Measurements from ENCODE around the gene UBE2J1. TPM values are rescaled to one million over a fixed set of nuclear protein-coding genes. Genes with fewer than 3 reads are reported as not detected.

The UBE2J1 gene
- total RNA-seq, 2 donors from 2014 or later: 32.1 to 57.2 TPM

- no peak for DNase-seq
- H3K9me3 ChIP-seq: no peaks in the 10 kb centered on the region
- no peak for TF ChIP-seq CTCF (IDR thresholded peaks at IDR 0.05)
- H3K27ac ChIP-seq: no peak overlapping the region
- no peak overlapping the region for H3K9ac ChIP-seq (ENCODE audit: low read depth in 2 of 2, low read length in 2 of 2)
- intact Hi-C loops (cut with DNase I): no loop called here
- H3K4me1 ChIP-seq: no peaks in the 10 kb centered on the region
- H3K4me3 ChIP-seq: no peak overlapping the region
- no peaks in the 10 kb centered on the region for H3K27me3 ChIP-seq
- H3K36me3 ChIP-seq: no peaks in the 10 kb centered on the region
These were observed 33.3 kb upstream of the UBE2J1 start for GRCh38 chr6:89385846-89386245.

GRCh38 chr6:89385156-89385667, 32.7 kb upstream of the UBE2J1 start:
- intact Hi-C loops (cut with DNase I): no loop called here
- no peaks in the 10 kb centered on the region for H3K9me3 ChIP-seq
- H3K27me3 ChIP-seq: no peaks in the 10 kb centered on the region
- DNase-seq: no peak
- TF ChIP-seq CTCF (IDR thresholded peaks at IDR 0.05): no peak
- H3K9ac ChIP-seq (ENCODE audit: low read depth in 2 of 2, low read length in 2 of 2): no peak overlapping the region
- H3K4me1 ChIP-seq: no peaks in the 10 kb centered on the region
- H3K4me3 ChIP-seq: no peak overlapping the region
- H3K36me3 ChIP-seq: no peaks in the 10 kb centered on the region
- H3K27ac ChIP-seq: no peak overlapping the region

GRCh38 chr6:89381031-89381430, 28.5 kb upstream of the UBE2J1 start:
- DNase-seq: no peak
- H3K4me1 ChIP-seq: no peaks in the 10 kb centered on the region
- no peak overlapping the region for H3K4me3 ChIP-seq
- no peak overlapping the region for H3K9ac ChIP-seq (ENCODE audit: low read depth in 2 of 2, low read length in 2 of 2)
- H3K27ac ChIP-seq: no peak overlapping the region
- no peak for TF ChIP-seq CTCF (IDR thresholded peaks at IDR 0.05)
- H3K36me3 ChIP-seq: no peaks in the 10 kb centered on the region
- no peaks in the 10 kb centered on the region for H3K9me3 ChIP-seq
- H3K27me3 ChIP-seq: no peaks in the 10 kb centered on the region
- intact Hi-C loops (cut with DNase I): no loop called here

DNA sequence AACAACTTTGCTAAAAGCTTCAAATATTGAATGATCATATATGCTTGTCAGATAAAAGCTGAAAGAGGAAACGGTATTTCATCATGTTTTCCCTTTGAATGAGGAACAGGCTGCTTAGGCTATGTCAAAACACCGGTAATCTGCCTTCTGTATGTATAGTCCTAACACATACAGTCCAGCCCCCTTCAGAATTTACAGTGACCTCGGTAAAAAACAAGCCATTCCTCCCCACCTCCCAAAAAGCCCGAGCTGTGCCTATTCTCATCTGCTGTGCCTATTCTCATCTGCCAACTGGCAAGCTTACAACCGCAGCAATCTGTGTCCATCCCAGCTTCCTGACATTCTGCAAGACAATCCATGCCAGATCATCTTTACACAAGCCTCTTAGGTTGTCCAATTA, 26.8 kb upstream of the UBE2J1 start:
- TF ChIP-seq CTCF (IDR thresholded peaks at IDR 0.05): no peak
- Histone ChIP-seq H3K36me3 (no peaks in the 10 kb centered on the region), H3K4me3 (no peak overlapping the region), H3K9me3 (no peaks in the 10 kb centered on the region), H3K27ac (no peak overlapping the region), H3K4me1 (no peaks in the 10 kb centered on the region), H3K27me3 (no peaks in the 10 kb centered on the region), H3K9ac (ENCODE audit: low read depth in 2 of 2, low read length in 2 of 2) (no peak overlapping the region)
- no peak for DNase-seq
- intact Hi-C loops (cut with DNase I): no loop called here

DNA sequence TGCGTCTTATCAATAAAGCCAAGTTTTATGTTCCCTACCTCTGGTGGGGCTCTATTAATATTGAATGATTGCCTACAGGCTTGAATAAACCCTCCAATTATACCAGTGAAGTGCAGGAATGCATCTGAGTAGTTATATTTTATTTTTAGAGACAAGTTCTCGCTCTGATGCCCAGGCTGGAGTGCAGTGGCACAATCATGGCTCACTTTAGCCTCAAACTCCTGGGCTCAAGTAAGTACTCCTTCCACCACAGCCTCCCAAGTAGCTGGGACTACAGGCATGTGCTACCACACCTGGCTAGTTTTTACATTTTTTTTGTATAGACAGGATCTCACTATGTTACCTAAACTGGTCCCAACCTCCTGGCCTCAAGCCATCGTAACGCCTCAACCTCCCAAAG, 26.1 kb upstream of the UBE2J1 start:
- Histone ChIP-seq H3K27ac (no peak overlapping the region), H3K4me3 (no peak overlapping the region), H3K9me3 (no peaks in the 10 kb centered on the region), H3K36me3 (no peaks in the 10 kb centered on the region), H3K9ac (ENCODE audit: low read depth in 2 of 2, low read length in 2 of 2) (no peak overlapping the region), H3K27me3 (no peaks in the 10 kb centered on the region), H3K4me1 (no peaks in the 10 kb centered on the region)
- no peak for DNase-seq
- intact Hi-C loops (cut with DNase I): no loop called here
- no peak for TF ChIP-seq CTCF (IDR thresholded peaks at IDR 0.05)
